Lung (tissue), 12 donors: ENCODE data around the gene MYO10. TPM values are rescaled to one million over a fixed set of nuclear protein-coding genes. Genes with fewer than 3 reads are reported as not detected.
"Not testable (repeated sequence)": the region's sequence is repeated elsewhere in the genome, so short reads cannot be mapped to it uniquely, and the experiment has no call there.

Experiments used
- ATAC-seq: fragments of 200-7000 bp; cut with Tn5 transposase; one replicate; pipeline ENCODE4 v1.9.1; 2020; ENCODE audit warnings: moderate number of reproducible peaks; ENCODE audit not compliant: insufficient read depth, low FRiP score
- DNase-seq, 3 donors: peaks; one replicate each; pipeline ENCODE4 v3.0.0-alpha.2; 2013 to 2017
- H3K27ac ChIP-seq, 2 donors: one replicate each; pipeline ENCODE4 v1.5.1; 2013; ENCODE audit warnings: mild to moderate bottlenecking in 2 of 2, moderate library complexity in 2 of 2, control low read depth in 1 of 2, inconsistent platforms in 1 of 2, low read depth in 1 of 2, low read length in 1 of 2
- H3K27me3 ChIP-seq, 3 donors: one replicate each; pipeline ENCODE4 v1.5.1; 2013; ENCODE audit warnings: low read length in 2 of 3; ENCODE audit not compliant: control insufficient read depth in 3 of 3, insufficient read depth in 3 of 3
- H3K36me3 ChIP-seq, 4 donors: one replicate each; pipeline ENCODE4 v1.5.1; 2013; ENCODE audit warnings: low read length in 4 of 4, mild to moderate bottlenecking in 1 of 4, moderate library complexity in 1 of 4; ENCODE audit not compliant: control insufficient read depth in 4 of 4, insufficient read depth in 4 of 4
- H3K4me1 ChIP-seq, 5 donors: one replicate each; pipeline ENCODE4 v1.5.1; 2013; ENCODE audit warnings: low read length in 5 of 5, mild to moderate bottlenecking in 2 of 5, moderate library complexity in 1 of 5; ENCODE audit not compliant: control insufficient read depth in 5 of 5, insufficient read depth in 5 of 5
- H3K4me3 ChIP-seq: one replicate; pipeline ENCODE4 v1.5.1; 2013; ENCODE audit warnings: mild to moderate bottlenecking, control low read depth, moderate library complexity
- H3K9ac ChIP-seq, 2 donors: one replicate each; pipeline ENCODE4 v1.5.1; 2013; ENCODE audit warnings: low read length in 2 of 2, control low read depth in 1 of 2; ENCODE audit not compliant: insufficient read depth in 1 of 2
- H3K9me3 ChIP-seq, 4 donors: one replicate each; pipeline ENCODE4 v1.5.1; 2013; ENCODE audit warnings: low read length in 3 of 4, mild to moderate bottlenecking in 1 of 4, moderate library complexity in 1 of 4; ENCODE audit not compliant: control insufficient read depth in 4 of 4, insufficient read depth in 3 of 4
- CTCF ChIP-seq: IDR thresholded peaks from 2 replicates; pipeline ENCODE4 v1.5.1; 2012; ENCODE audit warnings: mild to moderate bottlenecking; ENCODE audit errors: control extremely low read depth, extremely low read depth
- WGBS, 2 donors: extraction: QIAGEN DNeasy Blood & Tissue Kit; methylation state at CpG; one replicate each; pipeline ENCODE4 v1.1.7; 2013; 5-methylcytosine and 5-hydroxymethylcytosine counted together
- polyA plus RNA-seq, 2 donors: library from polyadenylated mRNA; stranded (reverse); fragments of 200-250 nt; gene quantifications; one replicate each; pipeline ENCODE4 v1.2.1, GENCODE V29; 2013
- total RNA-seq, 2 donors: library from RNA; depleted of rRNA in 1 of 2; stranded (reverse); fragments of >200 nt in 1 of 2; gene quantifications; one replicate each; pipeline ENCODE4 v1.2.1, GENCODE V29; 2014 to 2021
- donor health status: control.
- donor health status: control.
- donor health status: Bipolar disorder and iron deficiency.
- donor health status: healthy.
- donor health status: DM: yes; HTN: yes; CAD: no.

MYO10 gene
- total and polyA plus RNA-seq, 4 donors: 10.6 to 71.5 (median 28.2) TPM

GRCh38 chr5:16759147-16759773 is 176.8 kb downstream of the MYO10 start:
- Histone ChIP-seq H3K9me3 (no peaks in the 10 kb centered on the region), H3K36me3 (peaks cover 3 to 54% (median 30%) of the 10 kb centered on the region in 4 donors), H3K9ac (no peak overlapping the region), H3K4me1 (peaks cover 0 to 3% (median 0%) of the 10 kb centered on the region in 5 donors), H3K27me3 (no peaks in the 10 kb centered on the region), H3K27ac (no peak overlapping the region), H3K4me3 (no peak overlapping the region)
- ATAC-seq (no peak), DNase-seq (peak in 1 of 3 donors; percentile 29)
- no peak for TF ChIP-seq CTCF
- 60 to 71% methylated on average over 16 of the region's 16 CpGs for WGBS, 2 donors

- peaks cover 3 to 46% (median 22%) of the 10 kb centered on the region in 4 donors for H3K36me3 ChIP-seq
- no peak overlapping the region for H3K4me3 ChIP-seq
- ATAC-seq (no peak), DNase-seq (no peak)
- H3K27ac ChIP-seq: no peak overlapping the region
- no peak for TF ChIP-seq CTCF
- WGBS, 2 donors: 87 to 89% methylated on average over 8 of the region's 8 CpGs
- no peak overlapping the region for H3K9ac ChIP-seq
- H3K27me3 ChIP-seq: no peaks in the 10 kb centered on the region
- no peaks in the 10 kb centered on the region for H3K9me3 ChIP-seq
- H3K4me1 ChIP-seq: peaks cover 0 to 3% (median 0%) of the 10 kb centered on the region in 5 donors
Measured at GRCh38 chr5:16757989-16758501, 178.0 kb downstream of the MYO10 start.

- not testable (repeated sequence) for ATAC-seq, H3K9me3 ChIP-seq, H3K4me3 ChIP-seq, DNase-seq, H3K9ac ChIP-seq, H3K27me3 ChIP-seq, H3K4me1 ChIP-seq, H3K27ac ChIP-seq
- H3K36me3 ChIP-seq: peaks cover 3 to 49% (median 21%) of the 10 kb centered on the region in 4 donors
- WGBS, 2 donors: 92 to 97% methylated on average over 6 of the region's 6 CpGs
Measured at GRCh38 chr5:16757577-16757976, 178.5 kb downstream of the MYO10 start.

- Histone ChIP-seq H3K9me3 (no peaks in the 10 kb centered on the region), H3K36me3 (peaks cover 3 to 45% (median 18%) of the 10 kb centered on the region in 4 donors), H3K27ac (no peak overlapping the region), H3K4me1 (peaks cover 0 to 3% (median 0%) of the 10 kb centered on the region in 5 donors), H3K27me3 (no peaks in the 10 kb centered on the region), H3K4me3 (no peak overlapping the region), H3K9ac (no peak overlapping the region)
- WGBS, 2 donors: 73 to 83% methylated on average over 4 to 6 of the region's 6 CpGs
- no peak for ATAC-seq
- no peak for DNase-seq
- no peak for TF ChIP-seq CTCF
Measured at GRCh38 chr5:16757146-16757545, 178.9 kb downstream of the MYO10 start.
